Esophagus muscularis mucosa (tissue), 4 donors: ENCODE results near the gene PREX1. TPM values are rescaled to one million over a fixed set of nuclear protein-coding genes. Genes with fewer than 3 reads are reported as not detected.

ENCODE experiments used
- DNase-seq: peaks from one replicate; pipeline ENCODE4 v3.0.0-alpha.2; 2017; ENCODE audit errors: extremely low spot score
- H3K27ac ChIP-seq, 4 donors: fragments of 200-600 bp; sonication (generic); replicated peaks in 1 of 4; 1 replicate in 3 of 4; 2 replicates in 1 of 4; pipeline ENCODE4 v1.5.1; 2016 to 2019; ENCODE audit warnings: mild to moderate bottlenecking in 1 of 4
- H3K27me3 ChIP-seq, 4 donors: fragments of 200-600 bp; sonication (generic); one replicate each; pipeline versions ENCODE4 v1.5.1 to v1.6.0; 2016 to 2019
- H3K36me3 ChIP-seq, 4 donors: fragments of 200-600 bp; sonication (generic); one replicate each; pipeline ENCODE4 v1.5.1; 2016 to 2019
- H3K4me1 ChIP-seq, 4 donors: fragments of 200-600 bp; sonication (generic); one replicate each; pipeline ENCODE4 v1.5.1; 2016 to 2019
- H3K4me3 ChIP-seq, 4 donors: fragments of 200-600 bp; sonication (generic); 1 replicate in 2 of 4; 2 replicates in 2 of 4; pipeline ENCODE4 v1.5.1; 2016 to 2019; ENCODE audit warnings: mild to moderate bottlenecking in 4 of 4, moderate library complexity in 1 of 4
- H3K9me3 ChIP-seq, 4 donors: fragments of 200-600 bp; sonication (generic); 1 replicate in 3 of 4; 2 replicates in 1 of 4; pipeline ENCODE4 v1.5.1; 2016 to 2019
- CTCF ChIP-seq, 3 experiments: fragments of 200-600 bp in 2 of 3; fragments of 450-650 bp in 1 of 3; sonication (generic) in 2 of 3; IDR thresholded peaks; one replicate each; pipeline ENCODE4 v1.5.1; 2017 to 2019; ENCODE audit warnings: antibody characterized with exemption in 3 of 3, mild to moderate bottlenecking in 2 of 3, moderate library complexity in 1 of 3
- EP300 ChIP-seq: sonication (generic); formaldehyde crosslinking; IDR thresholded peaks from one replicate; pipeline ENCODE4 v1.6.1; 2017; ENCODE audit warnings: antibody characterized with exemption
- POLR2A ChIP-seq: fragments of 450-650 bp; IDR thresholded peaks from one replicate; pipeline ENCODE4 v1.6.1; 2017; ENCODE audit warnings: antibody characterized with exemption, moderate library complexity, mild to moderate bottlenecking, low read depth
- POLR2AphosphoS5 ChIP-seq, 2 donors: sonication (generic); formaldehyde crosslinking; IDR thresholded peaks; one replicate each; pipeline ENCODE4 v1.6.1; 2017; ENCODE audit warnings: antibody characterized with exemption in 2 of 2
- WGBS: methylation state at CpG from one replicate; pipeline ENCODE4 v1.1.5; 2018; 5-methylcytosine and 5-hydroxymethylcytosine counted together
- intact Hi-C: fragments of 100-400 bp; cut with DNase I; formaldehyde crosslinking; loops from one replicate; pipeline ENCODE4 v1.15.1; 2023
- total RNA-seq, 4 donors: library from RNA; depleted of rRNA; stranded (reverse); fragments of >200 nt; gene quantifications; one replicate each; pipeline versions ENCODE4 v1.1.0 to v1.2.1, GENCODE V29; 2016

Gene PREX1
- total RNA-seq, 4 donors from 2014 or later: 20.8 to 37.1 (median 24.3) TPM

DNA sequence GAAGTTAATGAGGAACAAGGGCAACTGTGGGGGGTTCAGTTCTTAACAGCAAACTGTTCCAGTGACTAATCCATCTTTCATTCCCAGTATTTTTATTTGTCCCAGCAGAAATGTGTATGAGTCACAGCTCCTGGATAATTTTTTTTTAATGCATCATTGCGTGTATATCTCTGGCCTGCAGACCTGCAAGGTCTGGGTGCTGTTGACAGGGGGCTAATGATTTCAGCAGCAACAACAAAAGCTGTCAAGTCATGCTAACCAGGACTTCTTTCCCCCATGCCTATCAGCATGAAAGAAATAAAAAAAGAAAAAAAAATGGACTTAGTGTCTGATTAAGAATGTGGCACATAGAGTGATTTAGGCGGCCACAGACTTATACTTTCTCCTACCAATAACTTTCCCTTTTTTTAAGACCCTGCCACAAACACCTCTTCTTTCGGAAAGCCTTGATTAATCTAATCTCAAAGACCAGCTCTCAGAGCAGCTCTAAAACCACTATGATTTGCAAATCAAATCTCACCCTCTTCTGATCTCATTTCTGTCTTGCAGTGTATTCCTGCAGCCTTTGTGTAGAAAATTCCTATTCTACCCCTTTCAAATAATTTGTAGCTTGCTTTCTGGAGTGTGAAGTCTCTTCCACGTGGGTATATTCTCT, 14.2 kb upstream of the PREX1 start:
- H3K27ac ChIP-seq: no peak overlapping the region
- intact Hi-C loops: no loop called here
- no peaks in the 10 kb centered on the region for H3K9me3 ChIP-seq
- peaks cover 0 to 7% (median 2%) of the 10 kb centered on the region in 4 donors for H3K4me1 ChIP-seq
- peaks cover 0 to 8% (median 0%) of the 10 kb centered on the region in 4 donors for H3K27me3 ChIP-seq
- WGBS: 59% methylated on average over 4 of the region's 4 CpGs
- no peak overlapping the region for H3K4me3 ChIP-seq
- TF ChIP-seq CTCF (IDR thresholded peaks at IDR 0.05) (no peak), POLR2AphosphoS5 (IDR thresholded peaks at IDR 0.05) (no peak), EP300 (no peak), POLR2A (no peak)
- DNase-seq: no peak
- H3K36me3 ChIP-seq: no peaks in the 10 kb centered on the region

GRCh38 chr20:48841196-48841874, 13.5 kb upstream of the PREX1 start:
- no peaks in the 10 kb centered on the region for H3K36me3 ChIP-seq
- no peak for DNase-seq
- H3K27me3 ChIP-seq: peaks cover 0 to 8% (median 0%) of the 10 kb centered on the region in 4 donors
- no peaks in the 10 kb centered on the region for H3K9me3 ChIP-seq
- 94% methylated on average over 7 of the region's 7 CpGs for WGBS
- no peak overlapping the region for H3K27ac ChIP-seq
- no peak for TF ChIP-seq POLR2AphosphoS5 (IDR thresholded peaks at IDR 0.05)
- TF ChIP-seq POLR2A: no peak
- TF ChIP-seq EP300: no peak
- no peak for TF ChIP-seq CTCF (IDR thresholded peaks at IDR 0.05)
- H3K4me3 ChIP-seq: no peak overlapping the region
- H3K4me1 ChIP-seq: peaks cover 0 to 2% (median 0%) of the 10 kb centered on the region in 4 donors
- intact Hi-C loops: no loop called here

- DNase-seq: no peak
- intact Hi-C loops: no loop called here
- TF ChIP-seq POLR2A (no peak), EP300 (no peak), POLR2AphosphoS5 (IDR thresholded peaks at IDR 0.05) (no peak), CTCF (IDR thresholded peaks at IDR 0.05) (no peak)
- WGBS: 75% methylated on average over 11 of the region's 11 CpGs
- Histone ChIP-seq H3K27ac (no peak overlapping the region), H3K27me3 (peaks cover 0 to 2% (median 0%) of the 10 kb centered on the region in 4 donors), H3K4me1 (no peaks in the 10 kb centered on the region), H3K36me3 (no peaks in the 10 kb centered on the region), H3K4me3 (no peak overlapping the region), H3K9me3 (no peaks in the 10 kb centered on the region)
Measured at GRCh38 chr20:48839154-48839917, 11.5 kb upstream of the PREX1 start.

DNA sequence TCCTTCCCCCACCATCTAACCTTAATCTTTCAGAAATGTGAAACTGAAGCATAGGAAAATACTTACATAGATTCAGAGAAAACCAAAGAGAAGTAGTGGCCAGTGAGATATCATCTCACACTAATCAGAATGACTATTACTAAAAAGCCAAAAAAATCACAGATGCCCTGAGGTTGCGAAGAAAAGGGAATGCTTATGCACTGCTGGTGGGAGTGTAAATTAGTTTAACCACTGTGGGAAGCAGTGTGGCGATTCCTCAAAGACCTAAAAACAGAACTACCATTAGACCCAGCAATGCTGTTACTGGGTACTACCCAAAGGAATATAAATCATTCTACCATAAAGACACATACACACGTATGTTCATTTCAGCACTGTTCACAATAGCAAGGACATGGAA, 9.2 kb upstream of the PREX1 start:
- no peak for DNase-seq
- peaks cover 5 to 9% (median 8%) of the 10 kb centered on the region in 4 donors for H3K4me1 ChIP-seq
- no peaks in the 10 kb centered on the region for H3K36me3 ChIP-seq
- intact Hi-C loops: no loop called here
- H3K4me3 ChIP-seq: no peak overlapping the region
- H3K27ac ChIP-seq: no peak overlapping the region
- no peaks in the 10 kb centered on the region for H3K27me3 ChIP-seq
- no peaks in the 10 kb centered on the region for H3K9me3 ChIP-seq
- TF ChIP-seq POLR2A (no peak), EP300 (no peak), CTCF (IDR thresholded peaks at IDR 0.05) (no peak), POLR2AphosphoS5 (IDR thresholded peaks at IDR 0.05) (no peak)
- WGBS: 92% methylated on average over 3 of the region's 3 CpGs
